HEK293 (cell line): ENCODE results near the gene CNTN4.
"Not testable (repeated sequence)": the region's sequence is repeated elsewhere in the genome, so short reads cannot be mapped to it uniquely, and the experiment has no call there.

Experiments used
- HOXA7 ChIP-seq: sonication (generic); formaldehyde crosslinking; IDR thresholded peaks from 2 replicates; pipeline ENCODE4 v1.8.1; 2022; ENCODE audit warnings: missing genetic modification reagents, borderline replicate concordance
- TCF7L2 ChIP-seq: IDR thresholded peaks from 2 replicates; pipeline ENCODE4 v1.6.1; 2011; ENCODE audit warnings: low read depth, mild to moderate bottlenecking, inconsistent platforms, low read length, moderate library complexity, borderline replicate concordance
- TF ChIP-seq, protein P1 (sequence below): fragments of 450-650 bp; formaldehyde crosslinking; IDR thresholded peaks from 2 replicates; pipeline ENCODE4 v1.5.1; 2016; ENCODE audit warnings: missing biosample characterization, missing genetic modification characterization

DNA sequence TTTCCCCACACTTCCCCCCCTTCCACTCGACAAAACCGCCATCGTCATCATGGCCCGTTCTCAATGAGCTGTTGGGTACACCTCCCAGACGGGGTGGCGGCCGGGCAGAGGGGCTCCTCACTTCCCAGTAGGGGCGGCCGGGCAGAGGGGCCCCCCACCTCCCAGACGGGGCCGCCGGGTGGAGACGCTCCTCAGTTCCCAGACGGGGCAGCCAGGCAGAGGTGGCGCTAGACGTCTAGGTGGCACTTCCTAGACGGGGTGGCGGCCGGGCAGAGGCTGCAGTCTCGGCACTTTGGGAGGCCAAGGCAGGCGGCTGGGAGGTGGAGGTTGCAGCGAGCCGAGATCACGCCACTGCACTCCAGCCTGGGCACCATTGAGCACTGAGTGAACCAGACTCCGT is 818.0 kb downstream of the CNTN4 start:
- not testable (repeated sequence) for TF ChIP-seq TCF7L2; HOXA7 (CRISPR knock-in tag)
- TF ChIP-seq, protein P1, sequence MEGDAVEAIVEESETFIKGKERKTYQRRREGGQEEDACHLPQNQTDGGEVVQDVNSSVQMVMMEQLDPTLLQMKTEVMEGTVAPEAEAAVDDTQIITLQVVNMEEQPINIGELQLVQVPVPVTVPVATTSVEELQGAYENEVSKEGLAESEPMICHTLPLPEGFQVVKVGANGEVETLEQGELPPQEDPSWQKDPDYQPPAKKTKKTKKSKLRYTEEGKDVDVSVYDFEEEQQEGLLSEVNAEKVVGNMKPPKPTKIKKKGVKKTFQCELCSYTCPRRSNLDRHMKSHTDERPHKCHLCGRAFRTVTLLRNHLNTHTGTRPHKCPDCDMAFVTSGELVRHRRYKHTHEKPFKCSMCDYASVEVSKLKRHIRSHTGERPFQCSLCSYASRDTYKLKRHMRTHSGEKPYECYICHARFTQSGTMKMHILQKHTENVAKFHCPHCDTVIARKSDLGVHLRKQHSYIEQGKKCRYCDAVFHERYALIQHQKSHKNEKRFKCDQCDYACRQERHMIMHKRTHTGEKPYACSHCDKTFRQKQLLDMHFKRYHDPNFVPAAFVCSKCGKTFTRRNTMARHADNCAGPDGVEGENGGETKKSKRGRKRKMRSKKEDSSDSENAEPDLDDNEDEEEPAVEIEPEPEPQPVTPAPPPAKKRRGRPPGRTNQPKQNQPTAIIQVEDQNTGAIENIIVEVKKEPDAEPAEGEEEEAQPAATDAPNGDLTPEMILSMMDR (tag by site-specific recombination) = not testable (repeated sequence)
